NB4 (cell line): Measurements from ENCODE around the gene KCNIP4.

Experiments used
- CTCF ChIP-seq: IDR thresholded peaks from one replicate; pipeline ENCODE4 v1.5.1; 2012; ENCODE audit warnings: low read depth, low read length
- MAX ChIP-seq: IDR thresholded peaks from 2 replicates; pipeline ENCODE4 v1.6.1; 2011; ENCODE audit warnings: low read depth, low read length
- POLR2A ChIP-seq: IDR thresholded peaks from 2 replicates; pipeline ENCODE4 v1.6.1; 2011; ENCODE audit warnings: mild to moderate bottlenecking; ENCODE audit not compliant: insufficient read length; ENCODE audit errors: extremely low read depth

- TF ChIP-seq CTCF (no peak), POLR2A (no peak), MAX (no peak)
These were observed 238.8 kb downstream of the KCNIP4 start for GRCh38 chr4:21709761-21710160.
